SK-N-SH (cell line): Measurements from ENCODE around the gene NKX1-1. TPM values are rescaled to one million over a fixed set of nuclear protein-coding genes. Genes with fewer than 3 reads are reported as not detected.
A peak's percentile ranks its signal among the peaks of the same experiment; 100 is the strongest.

Experiments
- CTCF ChIA-PET: fragments of 300-600, 350-600 bp; formaldehyde crosslinking; extraction: SDS; loops from one replicate; lab custom pipeline; 2021; lab: Yijun Ruan, JAX
- POLR2A ChIA-PET: fragments of 350-600 bp; sonication (Branson Sonifier 250); formaldehyde crosslinking; extraction: SDS; loops from one replicate; lab custom pipeline; 2020; ENCODE audit warnings: antibody characterized with exemption, inconsistent platforms; lab: Yijun Ruan, JAX
- DNase-seq: peaks from one replicate; pipeline ENCODE4 v3.0.0; 2012
- H2AFZ ChIP-seq: fragments of 200-600 bp; sonication (generic); 2 replicates; pipeline ENCODE4 v1.8.1; 2016; ENCODE audit warnings: antibody characterized with exemption, mild to moderate bottlenecking, low read depth
- H3F3A ChIP-seq: fragments of 200-600 bp; sonication (generic); replicated peaks from 2 replicates; pipeline ENCODE3; 2016; ENCODE audit warnings: antibody characterized with exemption, mild to moderate bottlenecking; ENCODE audit not compliant: insufficient read depth
- H3K27ac ChIP-seq, 2 experiments: fragments of 200-500 bp in 1 of 2; fragments of 200-600 bp in 1 of 2; sonication (Bioruptor generic) in 1 of 2; sonication (generic), shearing (Covaris generic) in 1 of 2; 2 replicates each; pipeline versions ENCODE4 v1.5.1 to v1.6.1; 2014 to 2016; ENCODE audit warnings: low read depth in 2 of 2, inconsistent platforms in 1 of 2, low read length in 1 of 2, mild to moderate bottlenecking in 1 of 2, mixed read lengths in 1 of 2
- H3K27me3 ChIP-seq: fragments of 200-600 bp; sonication (generic), shearing (Covaris generic); 2 replicates; pipeline ENCODE4 v1.6.1; 2016; ENCODE audit warnings: mixed run types; ENCODE audit not compliant: insufficient read depth
- H3K36me3 ChIP-seq, 2 experiments: fragments of 200-500 bp in 1 of 2; fragments of 200-600 bp in 1 of 2; sonication (Bioruptor generic) in 1 of 2; sonication (generic) in 1 of 2; replicated peaks in 1 of 2; 2 replicates each; pipeline versions ENCODE3 to v1.5.1; 2014 to 2016; ENCODE audit warnings: low read length in 1 of 2, mild to moderate bottlenecking in 1 of 2; ENCODE audit not compliant: insufficient read depth in 2 of 2, control insufficient read depth in 1 of 2
- H3K4me1 ChIP-seq, 2 experiments: fragments of 200-500 bp in 1 of 2; fragments of 200-600 bp in 1 of 2; sonication (Bioruptor generic) in 1 of 2; sonication (generic), shearing (Covaris generic) in 1 of 2; 2 replicates each; pipeline versions ENCODE4 v1.5.1 to v1.6.1; 2014 to 2016; ENCODE audit warnings: low read depth in 1 of 2, low read length in 1 of 2, mixed run types in 1 of 2; ENCODE audit not compliant: insufficient read depth in 2 of 2, control insufficient read depth in 1 of 2
- H3K4me2 ChIP-seq: fragments of 200-600 bp; sonication (generic), shearing (Covaris generic); 2 replicates; pipeline ENCODE4 v1.6.1; 2017; ENCODE audit warnings: mixed run types
- H3K4me3 ChIP-seq, 2 experiments: fragments of 200-500 bp in 1 of 2; fragments of 200-600 bp in 1 of 2; sonication (Bioruptor generic) in 1 of 2; sonication (generic), shearing (Covaris generic) in 1 of 2; 2 replicates each; pipeline versions ENCODE4 v1.5.1 to v1.8.1; 2014 to 2016; ENCODE audit warnings: low read depth in 2 of 2, inconsistent platforms in 1 of 2, low read length in 1 of 2, mild to moderate bottlenecking in 1 of 2, mixed read lengths in 1 of 2, moderate library complexity in 1 of 2
- H3K79me2 ChIP-seq: fragments of 200-600 bp; sonication (generic); 2 replicates; pipeline ENCODE4 v1.8.1; 2017; ENCODE audit warnings: mild to moderate bottlenecking; ENCODE audit not compliant: insufficient read depth
- H3K9ac ChIP-seq: fragments of 200-600 bp; sonication (generic); 2 replicates; pipeline ENCODE4 v1.6.1; 2017; ENCODE audit warnings: mixed run types
- H3K9me2 ChIP-seq: fragments of 200-600 bp; sonication (generic); 2 replicates; pipeline ENCODE4 v1.6.1; 2017; ENCODE audit warnings: mixed run types
- H3K9me3 ChIP-seq: fragments of 200-600 bp; sonication (generic); 2 replicates; pipeline ENCODE4 v1.6.1; 2017; ENCODE audit warnings: mixed run types, mild to moderate bottlenecking, moderate library complexity
- H4K20me1 ChIP-seq: fragments of 200-600 bp; sonication (generic); 2 replicates; pipeline ENCODE4 v1.6.1; 2017; ENCODE audit warnings: mild to moderate bottlenecking, mixed run types; ENCODE audit not compliant: insufficient read depth
- ELF1 ChIP-seq: IDR thresholded peaks from 2 replicates; pipeline ENCODE4 v1.4.0; 2012
- FOXM1 ChIP-seq: IDR thresholded peaks from 2 replicates; pipeline ENCODE4 v1.4.0; 2012; ENCODE audit warnings: low read depth, mild to moderate bottlenecking
- GABPA ChIP-seq: IDR thresholded peaks from 2 replicates; pipeline ENCODE4 v1.4.0; 2012; ENCODE audit warnings: low read depth, mild to moderate bottlenecking
- RCOR1 ChIP-seq: fragments of 150-350 bp; IDR thresholded peaks from 2 replicates; pipeline ENCODE4 v1.6.1; 2017; ENCODE audit warnings: antibody characterized with exemption, low read length
- SIN3A ChIP-seq: IDR thresholded peaks from 2 replicates; pipeline ENCODE4 v1.6.1; 2012; ENCODE audit warnings: low read depth, mild to moderate bottlenecking, low read length, moderate library complexity, borderline replicate concordance
- TAF1 ChIP-seq: IDR thresholded peaks from 2 replicates; pipeline ENCODE4 v1.6.1; 2012; ENCODE audit warnings: low read depth, mild to moderate bottlenecking, low read length, moderate library complexity, borderline replicate concordance
- TEAD4 ChIP-seq: IDR thresholded peaks from 2 replicates; pipeline ENCODE4 v1.4.0; 2012; ENCODE audit warnings: mild to moderate bottlenecking, borderline replicate concordance; ENCODE audit not compliant: insufficient read depth
- whole genome bisulfite sequencing: methylation state at CpG from one replicate; pipeline ENCODE4 v1.1.6; 2017; ENCODE audit warnings: low lambda C conversion rate; 5-methylcytosine and 5-hydroxymethylcytosine counted together
- polyA plus RNA-seq, 3 experiments: library from polyadenylated mRNA; depleted of rRNA; stranded (reverse); fragments of >200 nt; gene quantifications; 2 replicates each; pipeline ENCODE4 v1.2.3, GENCODE V29; 2012
- TF ChIP-seq, protein P1 (sequence below): IDR thresholded peaks from 2 replicates; pipeline ENCODE4 v1.6.1; 2012; ENCODE audit warnings: mild to moderate bottlenecking, low read depth, low read length, moderate library complexity
- TF ChIP-seq, protein P2 (sequence below): IDR thresholded peaks from 2 replicates; pipeline ENCODE4 v1.4.0; 2012; ENCODE audit warnings: low read depth, borderline replicate concordance
- TF ChIP-seq, protein P3 (sequence below): fragments of 150-350 bp; IDR thresholded peaks from 2 replicates; pipeline ENCODE4 v1.6.1; 2017; ENCODE audit warnings: antibody characterized with exemption, low read length, low read depth, borderline replicate concordance

The NKX1-1 gene
- polyA plus RNA-seq, 1 of the 3 experiments (the other 2 are of a cell fraction): not detected

DNA sequence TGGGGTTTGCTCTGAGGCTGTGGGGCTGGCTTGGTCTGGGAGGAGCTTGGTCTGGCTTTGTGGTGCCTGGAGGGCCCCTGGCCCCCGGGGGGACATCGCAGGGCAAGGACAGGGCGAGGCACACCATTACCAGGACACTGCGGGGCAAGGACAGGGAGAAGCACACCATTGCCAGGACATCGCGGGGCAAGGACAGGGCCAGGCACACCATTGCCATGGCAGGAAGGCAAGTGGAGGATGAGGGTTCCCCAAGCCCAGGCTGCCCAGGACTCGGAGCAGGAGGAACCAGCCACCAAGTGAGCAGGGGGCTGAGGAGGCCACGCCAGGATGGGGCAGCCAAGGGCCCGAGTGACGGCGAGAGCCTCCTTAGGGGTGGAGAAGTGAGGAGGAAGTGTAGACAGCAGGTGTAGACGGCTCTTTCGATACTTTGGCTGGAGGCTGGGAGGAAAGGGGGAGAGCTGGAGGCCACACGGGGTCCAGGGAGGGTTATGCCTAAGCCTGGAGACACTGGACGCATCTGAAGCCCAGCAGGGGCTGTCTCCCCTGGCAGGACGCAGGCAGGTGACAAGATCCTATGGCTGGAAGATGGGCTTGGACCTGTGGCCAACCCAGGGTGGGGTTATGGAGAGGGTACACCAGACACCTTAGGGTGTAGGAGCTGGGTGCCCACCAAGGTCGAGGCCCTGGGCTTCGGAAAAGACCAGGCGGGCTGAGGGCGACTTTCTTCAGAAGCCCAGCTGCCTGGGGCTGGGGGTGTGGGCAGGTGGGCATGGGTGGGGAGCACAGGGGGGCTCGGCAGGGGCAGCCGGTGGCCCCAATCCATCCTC is 7.3 kb downstream of the NKX1-1 start:
- Histone ChIP-seq H3F3A (no peaks in the 10 kb centered on the region), H3K4me3 (no peak overlapping the region), H3K4me1 (no peaks in the 10 kb centered on the region), H3K27me3 (peaks cover 24% of the 10 kb centered on the region), H3K27ac (no peak overlapping the region), H2AFZ (no peak overlapping the region), H3K9me3 (no peaks in the 10 kb centered on the region), H3K79me2 (no peaks in the 10 kb centered on the region), H3K4me2 (no peak overlapping the region), H3K36me3 (peaks cover 0 to 2% of the 10 kb centered on the region in 2 experiments), H3K9ac (no peak overlapping the region), H3K9me2 (no peaks in the 10 kb centered on the region), H4K20me1 (no peaks in the 10 kb centered on the region)
- POLR2A ChIA-PET: no interaction called here
- DNase-seq: peak; percentile 12
- TF ChIP-seq SIN3A (no peak), TEAD4 (no peak), GABPA (no peak), TAF1 (no peak), FOXM1 (no peak), RCOR1 (no peak), ELF1 (no peak)
- TF ChIP-seq, protein P1, sequence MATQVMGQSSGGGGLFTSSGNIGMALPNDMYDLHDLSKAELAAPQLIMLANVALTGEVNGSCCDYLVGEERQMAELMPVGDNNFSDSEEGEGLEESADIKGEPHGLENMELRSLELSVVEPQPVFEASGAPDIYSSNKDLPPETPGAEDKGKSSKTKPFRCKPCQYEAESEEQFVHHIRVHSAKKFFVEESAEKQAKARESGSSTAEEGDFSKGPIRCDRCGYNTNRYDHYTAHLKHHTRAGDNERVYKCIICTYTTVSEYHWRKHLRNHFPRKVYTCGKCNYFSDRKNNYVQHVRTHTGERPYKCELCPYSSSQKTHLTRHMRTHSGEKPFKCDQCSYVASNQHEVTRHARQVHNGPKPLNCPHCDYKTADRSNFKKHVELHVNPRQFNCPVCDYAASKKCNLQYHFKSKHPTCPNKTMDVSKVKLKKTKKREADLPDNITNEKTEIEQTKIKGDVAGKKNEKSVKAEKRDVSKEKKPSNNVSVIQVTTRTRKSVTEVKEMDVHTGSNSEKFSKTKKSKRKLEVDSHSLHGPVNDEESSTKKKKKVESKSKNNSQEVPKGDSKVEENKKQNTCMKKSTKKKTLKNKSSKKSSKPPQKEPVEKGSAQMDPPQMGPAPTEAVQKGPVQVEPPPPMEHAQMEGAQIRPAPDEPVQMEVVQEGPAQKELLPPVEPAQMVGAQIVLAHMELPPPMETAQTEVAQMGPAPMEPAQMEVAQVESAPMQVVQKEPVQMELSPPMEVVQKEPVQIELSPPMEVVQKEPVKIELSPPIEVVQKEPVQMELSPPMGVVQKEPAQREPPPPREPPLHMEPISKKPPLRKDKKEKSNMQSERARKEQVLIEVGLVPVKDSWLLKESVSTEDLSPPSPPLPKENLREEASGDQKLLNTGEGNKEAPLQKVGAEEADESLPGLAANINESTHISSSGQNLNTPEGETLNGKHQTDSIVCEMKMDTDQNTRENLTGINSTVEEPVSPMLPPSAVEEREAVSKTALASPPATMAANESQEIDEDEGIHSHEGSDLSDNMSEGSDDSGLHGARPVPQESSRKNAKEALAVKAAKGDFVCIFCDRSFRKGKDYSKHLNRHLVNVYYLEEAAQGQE: no peak
- TF ChIP-seq, protein P2, sequence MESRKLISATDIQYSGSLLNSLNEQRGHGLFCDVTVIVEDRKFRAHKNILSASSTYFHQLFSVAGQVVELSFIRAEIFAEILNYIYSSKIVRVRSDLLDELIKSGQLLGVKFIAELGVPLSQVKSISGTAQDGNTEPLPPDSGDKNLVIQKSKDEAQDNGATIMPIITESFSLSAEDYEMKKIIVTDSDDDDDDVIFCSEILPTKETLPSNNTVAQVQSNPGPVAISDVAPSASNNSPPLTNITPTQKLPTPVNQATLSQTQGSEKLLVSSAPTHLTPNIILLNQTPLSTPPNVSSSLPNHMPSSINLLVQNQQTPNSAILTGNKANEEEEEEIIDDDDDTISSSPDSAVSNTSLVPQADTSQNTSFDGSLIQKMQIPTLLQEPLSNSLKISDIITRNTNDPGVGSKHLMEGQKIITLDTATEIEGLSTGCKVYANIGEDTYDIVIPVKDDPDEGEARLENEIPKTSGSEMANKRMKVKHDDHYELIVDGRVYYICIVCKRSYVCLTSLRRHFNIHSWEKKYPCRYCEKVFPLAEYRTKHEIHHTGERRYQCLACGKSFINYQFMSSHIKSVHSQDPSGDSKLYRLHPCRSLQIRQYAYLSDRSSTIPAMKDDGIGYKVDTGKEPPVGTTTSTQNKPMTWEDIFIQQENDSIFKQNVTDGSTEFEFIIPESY: no peak
- TF ChIP-seq, protein P3, sequence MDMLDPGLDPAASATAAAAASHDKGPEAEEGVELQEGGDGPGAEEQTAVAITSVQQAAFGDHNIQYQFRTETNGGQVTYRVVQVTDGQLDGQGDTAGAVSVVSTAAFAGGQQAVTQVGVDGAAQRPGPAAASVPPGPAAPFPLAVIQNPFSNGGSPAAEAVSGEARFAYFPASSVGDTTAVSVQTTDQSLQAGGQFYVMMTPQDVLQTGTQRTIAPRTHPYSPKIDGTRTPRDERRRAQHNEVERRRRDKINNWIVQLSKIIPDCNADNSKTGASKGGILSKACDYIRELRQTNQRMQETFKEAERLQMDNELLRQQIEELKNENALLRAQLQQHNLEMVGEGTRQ: no peak
- CTCF ChIA-PET: no interaction called here
- 66% methylated on average over 11 of the region's 22 CpGs for WGBS
